ENCODE measurements around the gene RFWD3. TPM values are rescaled to one million over a fixed set of nuclear protein-coding genes. Genes with fewer than 3 reads are reported as not detected.

Gene RFWD3
- total and polyA plus RNA-seq, 2 donors from 2014 or later, result 5.8 to 26.0 TPM

DNA sequence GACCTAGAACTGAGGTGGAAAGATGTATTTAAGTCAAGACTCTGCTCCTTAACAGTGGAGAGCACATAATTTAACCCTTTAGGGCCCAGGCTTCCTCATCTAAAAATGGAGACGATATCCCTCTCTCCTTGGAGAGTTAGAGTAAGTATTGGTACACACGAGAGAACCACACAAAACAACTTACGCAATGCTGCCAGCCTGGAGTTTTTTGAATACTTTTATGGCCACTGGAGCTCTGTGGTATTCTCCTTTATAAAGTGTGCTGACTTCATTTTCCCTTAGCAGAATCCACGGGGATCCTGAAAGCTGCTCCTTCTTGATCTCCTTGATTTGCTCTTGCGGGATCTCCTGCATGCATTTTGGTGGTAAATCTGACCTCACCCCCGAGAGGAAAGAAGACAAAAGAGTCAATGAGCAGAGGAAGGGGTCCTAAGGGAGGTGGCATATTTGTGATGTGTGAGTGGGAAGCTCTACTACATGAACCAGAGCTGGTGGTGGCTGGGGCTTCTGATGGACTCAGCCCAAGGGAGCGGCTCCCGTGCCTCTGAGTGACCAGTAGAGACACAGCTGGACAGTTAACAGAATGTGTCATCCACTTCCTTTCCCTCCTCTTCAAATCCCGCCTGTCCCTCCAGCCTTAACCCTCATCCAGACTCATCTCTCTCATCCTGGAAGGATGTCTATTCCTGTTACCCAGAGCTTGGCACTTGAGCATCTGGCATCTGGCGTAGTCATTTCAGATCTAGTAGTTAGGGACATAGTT is 24.6 kb upstream of the RFWD3 start:
- H3K27me3 ChIP-seq (ENCODE audit: control insufficient read depth, insufficient read depth, low read length), result no peaks in the 10 kb centered on the region
- FAIRE-seq (no peak), DNase-seq (no peak)
- no peak overlapping the region for H3K27ac ChIP-seq (ENCODE audit: low read depth in 2 of 2, low read length in 2 of 2)
- no peaks in the 10 kb centered on the region for H3K4me1 ChIP-seq (ENCODE audit: control insufficient read depth in 2 of 3, insufficient read depth in 2 of 3, low read depth in 1 of 3, low read length in 3 of 3)
- no peaks in the 10 kb centered on the region for H3K36me3 ChIP-seq (ENCODE audit: control insufficient read depth in 2 of 3, insufficient read depth in 3 of 3, low read length in 3 of 3)
- no peak overlapping the region for H3K4me3 ChIP-seq (ENCODE audit: low read length in 3 of 3)
- no peaks in the 10 kb centered on the region for H3K9me3 ChIP-seq (ENCODE audit: control insufficient read depth in 2 of 3, insufficient read depth in 1 of 3, low read length in 3 of 3)
- intact Hi-C loops (cut with DNase I), result no loop called here
- no peak for TF ChIP-seq CTCF (IDR thresholded peaks at IDR 0.05; ENCODE audit: borderline replicate concordance, extremely low read depth, insufficient read depth)
- no peak overlapping the region for H3K9ac ChIP-seq (ENCODE audit: low read length in 3 of 3)

DNA sequence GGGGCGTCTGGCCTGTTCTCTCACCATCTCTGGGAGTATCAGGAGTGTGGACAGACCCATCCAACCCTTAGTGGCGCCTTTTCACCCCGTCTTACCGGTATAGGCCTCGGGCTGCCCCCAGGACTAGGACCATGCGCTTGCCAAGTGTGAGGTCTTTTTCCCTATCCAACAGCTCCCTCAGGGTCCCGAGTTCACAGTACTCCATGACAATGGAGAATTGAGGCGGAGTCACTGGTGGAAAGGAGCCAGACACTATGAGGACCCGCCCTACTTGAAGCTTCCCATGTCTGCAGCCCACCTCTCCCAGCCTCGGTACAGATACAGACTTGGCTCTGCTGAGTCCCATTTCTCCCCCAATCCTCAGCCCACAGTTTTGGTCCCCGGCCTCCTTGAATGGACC is 15.9 kb upstream of the RFWD3 start:
- FAIRE-seq (no peak), DNase-seq (no peak)
- H3K36me3 ChIP-seq (ENCODE audit: control insufficient read depth in 2 of 3, insufficient read depth in 3 of 3, low read length in 3 of 3), result no peaks in the 10 kb centered on the region
- H3K4me3 ChIP-seq (ENCODE audit: low read length in 3 of 3), result no peak overlapping the region
- H3K27me3 ChIP-seq (ENCODE audit: control insufficient read depth, insufficient read depth, low read length), result no peaks in the 10 kb centered on the region
- no peaks in the 10 kb centered on the region for H3K4me1 ChIP-seq (ENCODE audit: control insufficient read depth in 2 of 3, insufficient read depth in 2 of 3, low read depth in 1 of 3, low read length in 3 of 3)
- H3K27ac ChIP-seq (ENCODE audit: low read depth in 2 of 2, low read length in 2 of 2), result no peak overlapping the region
- H3K9ac ChIP-seq (ENCODE audit: low read length in 3 of 3), result no peak overlapping the region
- TF ChIP-seq CTCF (IDR thresholded peaks at IDR 0.05; ENCODE audit: borderline replicate concordance, extremely low read depth, insufficient read depth), result no peak
- intact Hi-C loops (cut with DNase I), result no loop called here
- no peaks in the 10 kb centered on the region for H3K9me3 ChIP-seq (ENCODE audit: control insufficient read depth in 2 of 3, insufficient read depth in 1 of 3, low read length in 3 of 3)

GRCh38 chr16:74680681-74681080 is 14.0 kb upstream of the RFWD3 start:
- DNase-seq (no peak), FAIRE-seq (no peak)
- Histone ChIP-seq H3K27ac (ENCODE audit: low read depth in 2 of 2, low read length in 2 of 2) (no peak overlapping the region), H3K4me3 (ENCODE audit: low read length in 3 of 3) (no peak overlapping the region), H3K4me1 (ENCODE audit: control insufficient read depth in 2 of 3, insufficient read depth in 2 of 3, low read depth in 1 of 3, low read length in 3 of 3) (no peaks in the 10 kb centered on the region), H3K9ac (ENCODE audit: low read length in 3 of 3) (no peak overlapping the region), H3K9me3 (ENCODE audit: control insufficient read depth in 2 of 3, insufficient read depth in 1 of 3, low read length in 3 of 3) (no peaks in the 10 kb centered on the region), H3K27me3 (ENCODE audit: control insufficient read depth, insufficient read depth, low read length) (no peaks in the 10 kb centered on the region), H3K36me3 (ENCODE audit: control insufficient read depth in 2 of 3, insufficient read depth in 3 of 3, low read length in 3 of 3) (no peaks in the 10 kb centered on the region)
- intact Hi-C loops (cut with DNase I), result no loop called here
- TF ChIP-seq CTCF (IDR thresholded peaks at IDR 0.05; ENCODE audit: borderline replicate concordance, extremely low read depth, insufficient read depth), result no peak
